Lower lobe of right lung (tissue), 2 donors: ENCODE measurements around the gene PRRX1. TPM values are rescaled to one million over a fixed set of nuclear protein-coding genes. Genes with fewer than 3 reads are reported as not detected.

Experiments
- ATAC-seq, 2 donors: fragments of 200-7000 bp; cut with Tn5 transposase; one replicate each; pipeline ENCODE4 v1.9.1; 2020 to 2022; ENCODE audit warnings: mild to moderate bottlenecking in 2 of 2, moderate library complexity in 2 of 2
- DNase-seq: peaks from one replicate; pipeline ENCODE4 v3.0.0-alpha.2; 2020
- H3K27ac ChIP-seq: fragments of 200-600 bp; one replicate; pipeline ENCODE4 v1.8.0; 2022
- H3K27me3 ChIP-seq: fragments of 200-600 bp; one replicate; pipeline ENCODE4 v1.8.0; 2022; ENCODE audit warnings: low read depth
- H3K36me3 ChIP-seq: fragments of 200-600 bp; one replicate; pipeline ENCODE4 v1.8.0; 2022; ENCODE audit warnings: mild to moderate bottlenecking
- H3K4me1 ChIP-seq: fragments of 200-600 bp; one replicate; pipeline ENCODE4 v1.8.0; 2022
- H3K4me3 ChIP-seq: fragments of 200-600 bp; one replicate; pipeline ENCODE4 v1.8.0; 2022; ENCODE audit warnings: mild to moderate bottlenecking
- H3K9me3 ChIP-seq: fragments of 200-600 bp; one replicate; pipeline ENCODE4 v1.8.0; 2022
- intact Hi-C: fragments of 100-400 bp; cut with DNase I; formaldehyde crosslinking; loops from one replicate; pipeline ENCODE4 v1.11.0; 2022
- total RNA-seq: library from RNA; stranded (reverse); fragmentation: NEBNext Ultra II Directional; extraction: Animal tissue kit (Norgen Biotek cat#: 25700); gene quantifications from one replicate; pipeline ENCODE4 v1.2.1, GENCODE V29; 2021
- TF ChIP-seq, protein P1 (sequence below): fragments of 200-600 bp; IDR thresholded peaks from one replicate; pipeline ENCODE4 v1.8.0; 2022; ENCODE audit warnings: antibody characterized with exemption, mild to moderate bottlenecking
- donor health status: DM: no; HTN: yes; CAD: no; lungs with severe emphysema.

Gene PRRX1
- total RNA-seq, 1 donor from 2014 or later, result 30.1 TPM

DNA sequence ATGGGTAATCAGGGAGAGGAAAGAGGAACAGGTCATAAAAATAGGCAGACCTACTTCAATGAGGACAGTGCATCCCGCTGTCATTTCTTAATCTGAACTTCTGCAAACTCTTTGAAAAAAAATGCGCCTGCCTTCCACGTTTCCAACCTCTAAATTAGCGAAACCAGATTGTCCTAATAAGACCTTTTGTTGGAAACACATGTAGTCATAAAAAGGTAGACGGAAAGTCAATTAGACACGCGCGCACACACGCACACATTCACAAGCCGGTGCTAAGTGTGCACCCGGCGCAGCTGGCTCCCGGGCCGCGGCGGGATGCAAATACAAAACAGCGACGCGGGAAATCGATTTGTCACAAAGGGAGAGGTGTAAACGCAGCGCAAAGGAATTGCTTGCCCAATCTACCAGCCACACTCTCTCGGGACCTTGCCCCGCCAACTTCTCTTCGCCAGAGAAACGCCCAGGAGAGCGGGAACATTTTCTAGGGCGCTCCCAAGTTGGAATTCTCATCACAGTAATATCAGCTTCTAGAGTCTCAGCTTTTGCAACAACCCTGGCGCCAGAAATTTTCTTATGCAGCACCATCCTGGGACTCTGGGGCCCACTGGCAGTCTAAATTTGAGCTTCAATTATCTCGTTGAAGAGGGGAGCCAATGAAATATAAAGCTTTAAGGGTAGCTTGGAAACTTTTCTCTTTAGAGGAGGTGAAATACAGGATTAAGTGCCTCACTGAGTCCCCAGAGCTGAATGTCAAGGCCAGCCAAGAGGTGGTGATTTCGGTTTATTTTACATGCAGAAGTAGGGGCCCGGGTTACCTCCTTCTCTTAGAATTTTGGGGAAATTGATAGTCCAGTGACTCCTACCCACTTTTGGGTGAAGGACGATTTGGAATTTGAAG lies 4.5 kb downstream of the PRRX1 start:
- H3K9me3 ChIP-seq, result no peaks in the 10 kb centered on the region
- H3K4me3 ChIP-seq, result peak overlapping the region; percentile 19
- peaks cover 89% of the 10 kb centered on the region for H3K27me3 ChIP-seq

DNA sequence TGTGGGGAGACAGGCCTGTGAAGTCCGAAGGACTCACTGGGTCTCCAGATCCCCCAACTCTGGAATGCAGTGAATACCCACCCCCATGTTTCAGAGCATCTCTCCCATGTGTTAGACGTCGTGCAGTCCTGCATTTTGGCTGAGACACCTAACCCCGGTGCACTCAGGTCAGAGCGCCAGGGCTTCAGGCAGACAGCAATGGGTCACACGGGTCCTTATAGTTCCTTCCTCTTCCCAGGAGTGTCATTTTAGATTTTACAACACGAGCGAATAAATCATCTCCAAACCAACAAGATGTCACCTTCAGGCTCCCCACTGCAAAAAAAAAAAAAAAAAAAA lies 5.1 kb downstream of the PRRX1 start:
- Histone ChIP-seq H3K27me3 (peaks cover 82% of the 10 kb centered on the region), H3K9me3 (no peaks in the 10 kb centered on the region), H3K36me3 (no peaks in the 10 kb centered on the region), H3K4me3 (no peak overlapping the region), H3K27ac (no peak overlapping the region), H3K4me1 (peaks cover 14% of the 10 kb centered on the region)
- DNase-seq, result no peak
- TF ChIP-seq, protein P1, sequence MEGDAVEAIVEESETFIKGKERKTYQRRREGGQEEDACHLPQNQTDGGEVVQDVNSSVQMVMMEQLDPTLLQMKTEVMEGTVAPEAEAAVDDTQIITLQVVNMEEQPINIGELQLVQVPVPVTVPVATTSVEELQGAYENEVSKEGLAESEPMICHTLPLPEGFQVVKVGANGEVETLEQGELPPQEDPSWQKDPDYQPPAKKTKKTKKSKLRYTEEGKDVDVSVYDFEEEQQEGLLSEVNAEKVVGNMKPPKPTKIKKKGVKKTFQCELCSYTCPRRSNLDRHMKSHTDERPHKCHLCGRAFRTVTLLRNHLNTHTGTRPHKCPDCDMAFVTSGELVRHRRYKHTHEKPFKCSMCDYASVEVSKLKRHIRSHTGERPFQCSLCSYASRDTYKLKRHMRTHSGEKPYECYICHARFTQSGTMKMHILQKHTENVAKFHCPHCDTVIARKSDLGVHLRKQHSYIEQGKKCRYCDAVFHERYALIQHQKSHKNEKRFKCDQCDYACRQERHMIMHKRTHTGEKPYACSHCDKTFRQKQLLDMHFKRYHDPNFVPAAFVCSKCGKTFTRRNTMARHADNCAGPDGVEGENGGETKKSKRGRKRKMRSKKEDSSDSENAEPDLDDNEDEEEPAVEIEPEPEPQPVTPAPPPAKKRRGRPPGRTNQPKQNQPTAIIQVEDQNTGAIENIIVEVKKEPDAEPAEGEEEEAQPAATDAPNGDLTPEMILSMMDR, result no peak
- no peak for ATAC-seq
- intact Hi-C loops, result no loop called here

More for the DNA sequence above, 4.5 kb downstream of the PRRX1 start:
- no peak for ATAC-seq
- Histone ChIP-seq H3K4me1 (peaks cover 15% of the 10 kb centered on the region), H3K27ac (no peak overlapping the region), H3K36me3 (no peaks in the 10 kb centered on the region)
- DNase-seq, result no peak
- TF ChIP-seq, protein P1, result no peak
- intact Hi-C loops, result no loop called here

DNA sequence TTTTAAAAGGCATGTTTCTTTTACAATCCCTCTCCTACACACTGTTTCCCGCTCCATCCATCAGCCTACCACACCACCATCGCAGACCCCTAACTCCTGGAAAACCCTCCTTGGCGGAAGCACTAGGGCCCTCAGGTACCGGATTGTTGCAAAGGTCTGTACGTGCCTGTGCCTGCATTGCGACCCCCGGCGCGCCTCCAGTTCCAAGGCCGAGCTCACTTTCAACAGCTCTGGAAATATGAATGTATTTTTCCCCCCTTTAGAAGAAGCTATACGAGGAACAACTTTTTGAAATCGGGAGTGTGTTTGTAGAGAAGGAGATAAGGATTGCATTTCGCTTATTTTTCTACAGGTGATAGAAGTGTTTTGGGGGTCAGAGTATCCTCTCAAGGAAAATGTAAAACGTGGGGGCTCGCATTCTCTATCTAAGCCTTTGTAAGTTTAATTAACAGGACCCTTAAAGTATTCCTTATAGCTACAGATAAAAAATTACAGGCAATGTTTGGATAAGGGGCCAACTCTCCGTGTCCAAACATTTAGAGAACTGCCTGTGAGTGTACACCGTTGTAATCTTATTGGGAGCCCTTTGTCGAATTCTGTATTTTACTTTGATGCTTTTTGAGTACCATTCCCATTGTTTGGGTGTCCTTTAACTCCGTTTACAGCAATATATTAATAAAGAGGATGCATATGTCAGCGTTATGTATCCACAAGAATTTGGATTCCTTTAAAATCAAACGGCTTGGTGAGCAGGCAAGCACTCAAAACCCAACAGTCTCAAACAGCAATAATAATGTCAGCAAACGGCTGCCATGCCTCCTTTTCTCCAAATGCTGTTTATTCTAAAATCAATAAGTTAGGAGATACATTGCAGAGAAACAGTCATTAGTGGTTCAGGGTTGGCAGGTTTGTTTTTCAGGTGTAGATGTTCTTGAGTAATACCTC lies 5.9 kb downstream of the PRRX1 start:
- DNase-seq (no peak), ATAC-seq (no peak)
- H3K4me3 ChIP-seq, result no peak overlapping the region
- peaks cover 6% of the 10 kb centered on the region for H3K4me1 ChIP-seq
- H3K27ac ChIP-seq, result no peak overlapping the region
- H3K27me3 ChIP-seq, result peaks cover 75% of the 10 kb centered on the region
- intact Hi-C loops, result no loop called here
- no peaks in the 10 kb centered on the region for H3K36me3 ChIP-seq
- no peaks in the 10 kb centered on the region for H3K9me3 ChIP-seq
- TF ChIP-seq, protein P1, result no peak

DNA sequence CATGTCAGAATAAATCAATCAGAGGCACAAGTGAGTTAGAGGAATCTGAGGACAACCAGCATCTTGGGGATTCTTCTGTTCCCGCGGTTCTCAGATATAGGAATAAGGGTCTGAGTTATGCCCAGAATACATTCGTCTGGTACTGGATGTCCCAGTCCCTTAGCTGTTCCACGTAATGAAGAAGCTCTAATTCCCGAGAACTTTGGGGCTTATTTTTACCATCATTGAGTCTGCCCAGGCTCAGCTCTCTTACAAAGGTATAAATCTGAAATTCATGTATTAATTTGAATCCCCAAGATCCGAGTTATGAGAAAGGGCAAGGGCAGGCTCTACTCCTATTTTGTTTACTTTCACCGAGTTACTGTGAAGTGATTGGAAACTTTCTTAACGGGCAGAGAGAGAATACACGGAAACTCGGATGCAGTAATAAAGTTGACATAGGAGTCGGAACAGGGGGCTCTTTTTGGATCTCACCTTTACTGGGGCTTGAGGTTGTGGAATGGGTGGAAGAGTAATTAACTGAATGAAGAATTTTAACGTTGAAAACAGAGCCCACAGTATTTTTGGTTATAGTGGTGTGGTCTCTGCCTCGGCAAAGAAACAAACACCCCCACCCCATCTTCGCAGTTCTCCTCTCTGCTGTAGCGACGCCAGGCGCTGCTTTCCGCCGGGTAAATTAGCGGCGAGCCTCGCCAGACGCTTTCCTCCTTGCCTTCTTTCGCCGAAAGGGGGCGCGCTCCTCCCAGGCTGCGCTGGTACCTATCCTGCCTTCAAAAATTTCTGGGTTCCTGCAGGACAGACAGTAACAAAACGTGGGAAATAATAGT lies 7.1 kb downstream of the PRRX1 start:
- DNase-seq (peak; percentile 58), ATAC-seq (peak; percentile 29 to 66)
- H3K27ac ChIP-seq, result peak overlapping the region; percentile 19
- no peaks in the 10 kb centered on the region for H3K36me3 ChIP-seq
- TF ChIP-seq, protein P1, result peak; percentile 66
- H3K4me3 ChIP-seq, result no peak overlapping the region
- intact Hi-C loops, result no loop called here
- H3K4me1 ChIP-seq, result no peaks in the 10 kb centered on the region
- H3K9me3 ChIP-seq, result no peaks in the 10 kb centered on the region
- H3K27me3 ChIP-seq, result peaks cover 63% of the 10 kb centered on the region

DNA sequence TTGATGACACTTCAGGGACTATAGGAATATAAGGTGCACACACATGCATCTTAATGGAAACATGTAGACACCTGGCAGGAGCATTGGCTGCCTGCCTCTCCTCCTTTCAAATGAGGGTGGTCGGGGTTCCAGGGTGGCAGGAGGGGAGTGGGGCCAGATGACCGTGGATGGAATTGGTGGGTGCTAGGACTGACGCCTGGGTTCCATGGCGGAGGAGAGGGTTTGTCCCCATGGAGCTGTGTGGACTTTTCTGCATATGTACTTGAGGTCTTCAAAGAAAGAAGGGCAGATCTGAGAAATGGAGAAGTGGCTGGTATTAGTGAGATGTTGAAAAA lies 7.7 kb downstream of the PRRX1 start:
- no peak overlapping the region for H3K4me3 ChIP-seq
- no peaks in the 10 kb centered on the region for H3K36me3 ChIP-seq
- no peaks in the 10 kb centered on the region for H3K4me1 ChIP-seq
- TF ChIP-seq, protein P1, result no peak
- no peak for ATAC-seq
- intact Hi-C loops, result no loop called here
- no peak overlapping the region for H3K27ac ChIP-seq
- peaks cover 57% of the 10 kb centered on the region for H3K27me3 ChIP-seq
- H3K9me3 ChIP-seq, result no peaks in the 10 kb centered on the region
- DNase-seq, result no peak
